ENCODE measurements around the gene COLEC12.

The COLEC12 gene

GRCh38 chr18:515838-516237, 15.3 kb upstream of the COLEC12 start:
- Mint-ChIP-seq H3K4me1 (ENCODE audit: low read depth) (peaks cover 5% of the 10 kb centered on the region), H3K9me3 (peaks cover 3% of the 10 kb centered on the region), H3K27ac (no peak overlapping the region), H3K27me3 (ENCODE audit: low read depth) (no peaks in the 10 kb centered on the region), H3K36me3 (ENCODE audit: low read depth) (no peaks in the 10 kb centered on the region), H3K4me3 (no peak overlapping the region)
- no peak for DNase-seq (ENCODE audit: low spot score)

GRCh38 chr18:515156-515815, 14.8 kb upstream of the COLEC12 start:
- H3K27me3 Mint-ChIP-seq (ENCODE audit: low read depth), result no peaks in the 10 kb centered on the region
- DNase-seq (ENCODE audit: low spot score), result no peak
- H3K4me1 Mint-ChIP-seq (ENCODE audit: low read depth), result peaks cover 4% of the 10 kb centered on the region
- H3K9me3 Mint-ChIP-seq, result peaks cover 3% of the 10 kb centered on the region
- H3K4me3 Mint-ChIP-seq, result no peak overlapping the region
- H3K27ac Mint-ChIP-seq, result no peak overlapping the region
- no peaks in the 10 kb centered on the region for H3K36me3 Mint-ChIP-seq (ENCODE audit: low read depth)

GRCh38 chr18:513826-514530, 13.5 kb upstream of the COLEC12 start:
- Mint-ChIP-seq H3K4me3 (no peak overlapping the region), H3K27me3 (ENCODE audit: low read depth) (no peaks in the 10 kb centered on the region), H3K27ac (peak overlapping the region; percentile 49), H3K36me3 (ENCODE audit: low read depth) (no peaks in the 10 kb centered on the region), H3K4me1 (ENCODE audit: low read depth) (peaks cover 3% of the 10 kb centered on the region), H3K9me3 (peaks cover 3% of the 10 kb centered on the region)
- no peak for DNase-seq (ENCODE audit: low spot score)

- no peaks in the 10 kb centered on the region for H3K4me1 Mint-ChIP-seq (ENCODE audit: low read depth)
- no peaks in the 10 kb centered on the region for H3K27me3 Mint-ChIP-seq (ENCODE audit: low read depth)
- H3K27ac Mint-ChIP-seq, result no peak overlapping the region
- H3K36me3 Mint-ChIP-seq (ENCODE audit: low read depth), result no peaks in the 10 kb centered on the region
- peaks cover 3% of the 10 kb centered on the region for H3K9me3 Mint-ChIP-seq
- no peak for DNase-seq (ENCODE audit: low spot score)
- H3K4me3 Mint-ChIP-seq, result no peak overlapping the region
Observed at GRCh38 chr18:512957-513356, 12.5 kb upstream of the COLEC12 start.

- H3K9me3 Mint-ChIP-seq, result no peaks in the 10 kb centered on the region
- H3K4me1 Mint-ChIP-seq (ENCODE audit: low read depth), result no peaks in the 10 kb centered on the region
- H3K36me3 Mint-ChIP-seq (ENCODE audit: low read depth), result no peaks in the 10 kb centered on the region
- H3K27me3 Mint-ChIP-seq (ENCODE audit: low read depth), result peaks cover 3% of the 10 kb centered on the region
- no peak overlapping the region for H3K4me3 Mint-ChIP-seq
- no peak for DNase-seq (ENCODE audit: low spot score)
- H3K27ac Mint-ChIP-seq, result no peak overlapping the region
Observed at GRCh38 chr18:508835-509234, 8.3 kb upstream of the COLEC12 start.

- Mint-ChIP-seq H3K36me3 (ENCODE audit: low read depth) (no peaks in the 10 kb centered on the region), H3K27me3 (ENCODE audit: low read depth) (peaks cover 9% of the 10 kb centered on the region), H3K4me3 (no peak overlapping the region), H3K9me3 (no peaks in the 10 kb centered on the region), H3K4me1 (ENCODE audit: low read depth) (no peaks in the 10 kb centered on the region), H3K27ac (no peak overlapping the region)
- DNase-seq (ENCODE audit: low spot score), result no peak
Observed at GRCh38 chr18:507636-508035, 7.1 kb upstream of the COLEC12 start.

DNA sequence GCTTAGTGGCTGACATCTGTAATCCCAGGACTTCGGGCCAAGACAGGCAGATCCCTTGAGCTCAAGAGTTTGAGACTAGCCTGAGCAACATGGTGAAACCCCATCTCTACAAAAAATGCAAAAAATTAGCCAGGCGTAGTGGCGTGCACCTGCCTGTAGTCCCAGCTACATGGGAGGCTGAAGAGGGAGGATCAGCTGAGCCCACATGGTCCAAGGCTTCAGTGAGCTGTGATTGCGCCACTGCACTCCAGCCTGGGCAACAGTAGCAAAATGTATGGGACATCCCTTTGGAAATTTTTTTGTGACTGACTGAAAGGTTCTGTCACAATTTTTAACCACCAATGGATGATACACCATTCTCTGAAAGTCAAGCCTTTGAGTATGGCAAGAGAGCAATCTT, 6.3 kb upstream of the COLEC12 start:
- Mint-ChIP-seq H3K4me3 (no peak overlapping the region), H3K4me1 (ENCODE audit: low read depth) (no peaks in the 10 kb centered on the region), H3K27ac (no peak overlapping the region), H3K27me3 (ENCODE audit: low read depth) (peaks cover 11% of the 10 kb centered on the region), H3K9me3 (no peaks in the 10 kb centered on the region), H3K36me3 (ENCODE audit: low read depth) (no peaks in the 10 kb centered on the region)
- no peak for DNase-seq (ENCODE audit: low spot score)

- Mint-ChIP-seq H3K27ac (no peak overlapping the region), H3K4me3 (no peak overlapping the region), H3K27me3 (ENCODE audit: low read depth) (peaks cover 16% of the 10 kb centered on the region), H3K36me3 (ENCODE audit: low read depth) (no peaks in the 10 kb centered on the region), H3K4me1 (ENCODE audit: low read depth) (no peaks in the 10 kb centered on the region), H3K9me3 (no peaks in the 10 kb centered on the region)
- no peak for DNase-seq (ENCODE audit: low spot score)
Observed at GRCh38 chr18:506264-506663, 5.8 kb upstream of the COLEC12 start.

GRCh38 chr18:505483-506122, 5.1 kb upstream of the COLEC12 start:
- H3K36me3 Mint-ChIP-seq (ENCODE audit: low read depth), result no peaks in the 10 kb centered on the region
- no peak overlapping the region for H3K27ac Mint-ChIP-seq
- peaks cover 22% of the 10 kb centered on the region for H3K27me3 Mint-ChIP-seq (ENCODE audit: low read depth)

DNA sequence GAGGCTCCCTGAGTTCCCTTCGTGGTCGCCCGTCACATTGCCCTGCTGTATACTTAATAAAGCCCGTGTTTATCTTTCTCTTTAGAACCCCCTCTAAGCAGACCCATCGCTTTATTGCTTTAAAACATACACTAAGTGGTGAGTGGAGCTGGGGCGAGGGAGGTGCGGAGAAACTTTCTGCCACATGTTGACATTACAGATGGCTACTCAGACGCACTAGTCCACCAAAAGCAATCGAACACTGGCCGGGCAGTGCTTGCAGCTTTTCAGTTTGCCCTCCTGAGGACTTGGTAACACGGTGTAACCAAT, 859 bp upstream of the COLEC12 start:
- peaks cover 47% of the 10 kb centered on the region for H3K27me3 Mint-ChIP-seq (ENCODE audit: low read depth)
- no peak for DNase-seq (ENCODE audit: low spot score)
- H3K4me1 Mint-ChIP-seq (ENCODE audit: low read depth), result no peaks in the 10 kb centered on the region
- H3K27ac Mint-ChIP-seq, result no peak overlapping the region
- no peaks in the 10 kb centered on the region for H3K36me3 Mint-ChIP-seq (ENCODE audit: low read depth)
- H3K4me3 Mint-ChIP-seq, result no peak overlapping the region
- H3K9me3 Mint-ChIP-seq, result no peaks in the 10 kb centered on the region

More at GRCh38 chr18:505483-506122, 5.1 kb upstream of the COLEC12 start:
- no peak overlapping the region for H3K4me3 Mint-ChIP-seq
- no peaks in the 10 kb centered on the region for H3K4me1 Mint-ChIP-seq (ENCODE audit: low read depth)
- DNase-seq (ENCODE audit: low spot score), result no peak
- no peaks in the 10 kb centered on the region for H3K9me3 Mint-ChIP-seq

GRCh38 chr18:499776-500631, 497 bp downstream of the COLEC12 start:
- H3K4me3 Mint-ChIP-seq, result no peak overlapping the region
- DNase-seq (ENCODE audit: low spot score), result no peak
- no peaks in the 10 kb centered on the region for H3K9me3 Mint-ChIP-seq
- H3K27me3 Mint-ChIP-seq (ENCODE audit: low read depth), result peaks cover 44% of the 10 kb centered on the region
- no peaks in the 10 kb centered on the region for H3K36me3 Mint-ChIP-seq (ENCODE audit: low read depth)
- no peak overlapping the region for H3K27ac Mint-ChIP-seq
- H3K4me1 Mint-ChIP-seq (ENCODE audit: low read depth), result no peaks in the 10 kb centered on the region

DNA sequence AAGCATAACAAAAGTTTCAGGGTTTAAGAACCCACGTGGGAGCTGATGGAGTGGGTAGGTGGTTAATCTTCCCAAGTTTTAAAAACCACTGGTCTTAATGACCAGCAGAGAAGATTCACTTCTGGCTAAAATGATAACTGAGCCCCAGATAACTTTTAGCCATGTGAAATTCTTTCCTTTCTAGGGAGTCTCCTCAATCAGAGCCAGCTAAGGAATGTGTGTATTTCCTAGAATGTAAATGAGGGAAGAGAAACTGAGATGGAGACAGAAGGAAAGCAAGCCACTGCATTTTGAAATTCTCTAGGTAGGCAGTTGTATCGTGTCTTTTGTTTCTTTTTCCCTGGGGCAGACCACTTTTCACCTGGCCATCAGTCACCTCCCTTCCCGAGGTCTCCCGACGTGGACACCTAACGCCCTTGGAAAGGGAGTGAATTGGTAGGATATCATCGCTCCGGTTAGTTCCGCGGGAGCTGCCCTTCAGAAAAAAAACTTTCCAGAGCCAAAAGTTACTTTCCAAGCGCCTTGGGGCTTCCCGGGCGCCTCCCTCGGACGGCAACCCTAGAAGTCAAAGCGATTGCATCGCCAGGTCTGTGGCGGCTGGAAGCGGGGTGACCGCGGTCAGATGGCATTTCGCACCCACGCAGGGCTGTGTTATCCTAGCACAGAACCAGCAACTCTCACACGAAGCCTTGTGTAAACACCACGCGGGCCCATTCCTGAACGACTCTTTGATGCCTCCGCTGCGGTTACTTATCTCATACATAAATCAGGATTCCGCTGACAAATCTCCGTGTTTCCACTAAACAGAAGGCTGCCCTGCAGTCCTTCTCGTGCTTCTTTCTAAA, 1.3 kb downstream of the COLEC12 start:
- Mint-ChIP-seq H3K36me3 (ENCODE audit: low read depth) (no peaks in the 10 kb centered on the region), H3K9me3 (no peaks in the 10 kb centered on the region), H3K27ac (no peak overlapping the region), H3K4me3 (no peak overlapping the region), H3K4me1 (ENCODE audit: low read depth) (no peaks in the 10 kb centered on the region), H3K27me3 (ENCODE audit: low read depth) (peaks cover 44% of the 10 kb centered on the region)
- DNase-seq (ENCODE audit: low spot score), result peak; percentile 5

GRCh38 chr18:497688-498087, 2.8 kb downstream of the COLEC12 start:
- Mint-ChIP-seq H3K4me1 (ENCODE audit: low read depth) (no peaks in the 10 kb centered on the region), H3K9me3 (no peaks in the 10 kb centered on the region), H3K27me3 (ENCODE audit: low read depth) (peaks cover 39% of the 10 kb centered on the region), H3K36me3 (ENCODE audit: low read depth) (no peaks in the 10 kb centered on the region), H3K4me3 (no peak overlapping the region), H3K27ac (no peak overlapping the region)
- no peak for DNase-seq (ENCODE audit: low spot score)

Measured in T-helper 2 cell treated with Interferon-gamma antibody and Interleukin-4, amounts not matched to agents 5 μg/mL and 100 μg/mL, for 36 hours (primary cell).